NCI-H1436 treated with DMSO at 0.1 percent for 48 hours (cell line): ENCODE measurements around the gene YAF2.
"Not testable (repeated sequence)": the region's sequence is repeated elsewhere in the genome, so short reads cannot be mapped to it uniquely, and the experiment has no call there.

Experiments
- DNase-seq: peaks from one replicate; lab custom pipeline; 2025; lab: John Stamatoyannopoulos, UW

Gene YAF2

GRCh38 chr12:42196723-42197603, 41.1 kb downstream of the YAF2 start:
- DNase-seq, result no peak

DNA sequence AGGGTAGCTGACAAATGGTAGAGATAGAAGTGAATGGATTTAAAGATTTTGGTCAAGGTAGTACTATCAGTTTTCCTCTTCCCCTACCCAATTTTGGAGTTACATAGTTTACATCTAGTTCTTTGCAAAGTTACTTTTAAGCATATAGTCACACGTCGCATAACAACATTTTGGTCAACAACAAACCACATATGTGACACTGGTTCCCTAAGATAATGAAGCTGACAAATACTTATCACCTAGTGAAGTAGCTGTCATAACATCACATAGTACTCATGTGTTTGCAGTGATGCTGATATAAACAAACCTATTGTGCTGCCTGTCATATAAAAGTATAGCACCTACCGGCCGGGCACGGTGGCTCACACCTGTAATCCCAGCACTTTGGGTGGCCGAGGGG, 45.4 kb downstream of the YAF2 start:
- no peak for DNase-seq

GRCh38 chr12:42192258-42192657, 45.8 kb downstream of the YAF2 start:
- DNase-seq, result no peak

GRCh38 chr12:42190376-42190775, 47.7 kb downstream of the YAF2 start:
- no peak for DNase-seq

GRCh38 chr12:42188275-42188674, 49.8 kb downstream of the YAF2 start:
- DNase-seq, result not testable (repeated sequence)

DNA sequence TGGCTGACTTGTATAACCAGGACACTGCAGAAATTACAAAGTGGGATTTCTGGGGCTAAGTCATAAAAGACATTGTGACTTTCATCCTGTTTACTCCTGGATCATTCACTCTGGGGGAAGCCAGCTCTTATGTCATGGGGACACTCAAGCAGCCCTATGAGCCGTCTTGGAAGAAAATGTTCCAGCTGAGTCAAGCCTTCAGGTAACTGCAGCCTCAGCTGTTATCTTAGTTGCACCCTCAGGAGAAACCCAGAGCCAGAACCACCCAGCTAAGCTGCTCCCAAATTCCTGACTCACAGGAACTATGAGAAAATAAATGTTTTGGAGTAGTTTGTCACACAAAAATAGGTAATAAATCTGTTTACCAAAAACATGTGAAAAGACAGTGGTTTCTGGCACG, 50.2 kb downstream of the YAF2 start:
- DNase-seq, result no peak

GRCh38 chr12:42186793-42187192, 51.3 kb downstream of the YAF2 start:
- no peak for DNase-seq

- DNase-seq, result no peak
Observed at GRCh38 chr12:42182394-42182793, 55.7 kb downstream of the YAF2 start.

GRCh38 chr12:42180990-42181596, 57.0 kb downstream of the YAF2 start:
- DNase-seq, result no peak

DNA sequence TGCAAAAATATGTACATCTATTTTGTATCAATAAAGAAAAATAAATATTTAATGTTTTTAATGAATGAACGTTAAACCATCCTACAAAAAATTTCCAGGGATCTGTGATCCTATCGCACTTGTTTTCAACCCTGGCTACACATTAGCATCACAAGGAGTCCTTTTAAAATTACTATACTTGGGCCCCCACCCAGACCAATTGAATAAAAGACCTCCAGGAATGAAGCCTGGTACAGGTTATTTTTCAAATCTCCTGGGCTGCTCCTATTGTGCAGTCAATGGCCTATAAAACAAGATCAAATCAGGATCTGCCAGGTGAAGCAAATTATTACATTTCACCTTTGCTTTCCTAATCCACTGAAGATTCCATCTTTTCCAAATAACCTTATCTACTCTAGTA, 59.9 kb downstream of the YAF2 start:
- no peak for DNase-seq

DNA sequence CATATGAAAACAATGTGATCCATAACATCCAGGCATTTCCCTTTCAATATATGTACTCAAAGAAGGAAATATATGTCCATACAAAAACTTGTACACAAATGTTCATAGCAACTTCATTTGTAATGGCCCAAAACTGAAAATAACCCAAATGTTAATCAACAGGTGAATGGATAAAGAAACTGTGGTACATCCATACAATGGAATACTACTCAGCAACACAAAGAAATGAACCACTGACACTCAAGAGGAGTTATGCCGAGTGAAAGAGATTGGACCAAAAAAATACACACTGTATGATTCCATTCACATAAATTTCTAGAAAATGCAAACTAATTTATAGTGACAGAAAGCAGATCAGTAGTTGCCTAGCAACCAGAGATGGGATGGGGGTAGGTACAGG, 63.1 kb downstream of the YAF2 start:
- DNase-seq, result no peak

DNA sequence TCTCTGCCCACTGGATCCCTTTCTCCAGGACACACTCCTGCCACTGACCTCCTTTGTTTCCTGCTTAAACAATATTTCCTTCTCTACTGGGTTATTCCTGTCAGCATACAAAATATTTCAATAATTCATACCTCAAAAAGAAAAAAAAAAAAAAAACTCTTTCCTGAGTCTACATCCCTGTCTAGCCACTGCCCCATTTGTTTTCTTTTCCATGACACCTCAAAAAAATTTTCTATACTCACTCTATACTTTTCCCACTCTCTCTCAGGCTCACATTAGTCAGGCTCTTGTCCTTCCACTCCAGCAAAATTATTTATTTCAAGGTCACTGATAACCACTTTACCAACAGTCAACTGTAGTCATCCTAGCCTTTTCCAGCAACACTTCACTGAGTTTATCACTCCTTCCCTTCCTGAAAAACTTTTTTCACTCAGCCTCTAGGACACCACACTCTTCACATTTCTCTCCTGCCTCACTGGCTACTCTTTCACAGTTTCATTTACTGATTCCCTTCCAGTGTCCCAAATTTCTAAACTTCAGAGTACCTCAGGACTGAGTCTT, 64.0 kb downstream of the YAF2 start:
- no peak for DNase-seq

- DNase-seq, result no peak
Observed at GRCh38 chr12:42172441-42173210, 65.4 kb downstream of the YAF2 start.

- DNase-seq, result no peak
Observed at GRCh38 chr12:42167711-42168110, 70.3 kb downstream of the YAF2 start.

DNA sequence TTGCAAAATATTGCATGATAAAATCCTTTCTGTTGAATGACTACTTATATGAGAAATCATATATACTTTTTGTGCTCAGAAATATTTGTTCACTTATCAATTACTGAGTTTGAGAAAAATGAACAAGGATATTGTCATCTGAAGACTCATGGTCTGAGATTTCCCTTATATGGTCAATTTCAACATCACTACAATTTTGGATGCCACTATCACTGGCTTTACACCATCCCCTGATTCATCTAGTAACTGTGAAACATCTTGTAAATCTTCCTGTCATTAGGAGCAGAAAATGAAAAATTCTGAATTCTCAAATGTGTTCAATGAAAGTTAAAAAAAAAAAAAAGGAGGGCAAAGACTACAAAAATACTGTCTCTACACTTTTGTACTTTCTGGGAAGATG, 71.5 kb downstream of the YAF2 start:
- DNase-seq, result no peak

GRCh38 chr12:42163913-42164312, 74.1 kb downstream of the YAF2 start:
- no peak for DNase-seq

GRCh38 chr12:42162965-42163364, 75.1 kb downstream of the YAF2 start:
- no peak for DNase-seq

- no peak for DNase-seq
Observed at GRCh38 chr12:42162193-42162592, 75.9 kb downstream of the YAF2 start.

DNA sequence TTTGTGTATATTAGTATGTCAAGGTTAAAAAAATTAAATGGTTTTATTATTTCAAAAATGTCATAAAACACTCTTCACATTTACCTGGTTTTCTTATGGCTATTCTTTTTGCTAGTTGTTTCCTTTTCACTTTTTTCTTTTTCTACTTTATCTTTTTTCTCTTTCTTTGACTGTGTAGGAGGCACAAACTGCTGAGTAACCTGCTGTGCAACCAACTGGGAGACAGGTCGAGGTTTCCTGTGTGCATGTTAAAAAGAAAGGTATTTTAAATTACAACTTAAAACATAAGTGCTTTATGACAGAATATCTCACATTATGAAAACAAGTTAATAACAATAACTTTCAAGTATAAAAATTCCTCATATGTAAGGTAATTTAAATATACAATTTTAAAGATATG, 76.5 kb downstream of the YAF2 start:
- no peak for DNase-seq

DNA sequence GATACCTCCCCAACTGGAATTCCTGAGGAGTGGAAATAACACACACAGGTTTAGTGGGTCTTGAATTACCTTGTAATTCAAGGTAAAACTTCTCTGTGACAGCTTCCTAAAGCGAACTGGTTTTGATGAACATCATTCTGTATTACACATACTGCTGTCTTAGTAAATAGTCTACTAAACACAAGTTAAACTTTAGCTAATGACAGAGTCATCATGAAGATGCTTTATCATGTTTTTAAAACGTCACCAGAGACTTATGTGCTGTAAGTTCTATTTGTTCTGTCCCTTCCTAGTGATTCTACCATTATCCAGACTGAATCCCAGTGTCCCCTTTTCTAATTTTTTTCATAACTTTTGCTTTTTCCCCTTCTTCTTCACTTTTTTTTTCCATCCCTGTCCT, 81.8 kb downstream of the YAF2 start:
- DNase-seq, result no peak

GRCh38 chr12:42145552-42146215, 92.4 kb downstream of the YAF2 start:
- no peak for DNase-seq

DNA sequence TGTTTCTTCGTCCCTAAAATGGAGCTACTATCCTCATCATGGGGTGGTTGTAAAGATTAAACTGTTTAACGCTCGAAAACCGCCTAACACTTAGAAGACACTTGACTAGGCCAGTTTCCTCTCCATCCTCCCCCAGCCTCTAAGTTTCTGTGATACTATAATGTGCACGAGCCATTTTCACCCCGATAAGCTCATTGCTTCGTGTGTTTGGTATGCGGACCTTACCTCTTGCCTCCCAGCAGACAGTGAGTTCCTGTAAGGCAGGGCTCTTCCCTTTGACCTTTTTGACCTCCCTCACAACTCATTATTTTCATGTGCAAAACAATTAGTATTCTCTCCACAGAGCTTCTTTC, 92.9 kb downstream of the YAF2 start:
- DNase-seq, result no peak
